Fibroblast of villous mesenchyme (primary cell): ENCODE results near the gene NKAIN2. TPM values are rescaled to one million over a fixed set of nuclear protein-coding genes. Genes with fewer than 3 reads are reported as not detected.

ENCODE experiments used
- DNase-seq: peaks from one replicate; pipeline ENCODE4 v3.0.0-alpha.2; 2010; ENCODE audit warnings: low read depth
- H3K4me3 ChIP-seq: 2 replicates; pipeline ENCODE4 v1.5.1; 2011; ENCODE audit warnings: low read depth, mild to moderate bottlenecking, low read length
- CTCF ChIP-seq: IDR thresholded peaks from 2 replicates; pipeline ENCODE4 v1.5.1; 2012; ENCODE audit warnings: low read depth, mild to moderate bottlenecking, low read length; ENCODE audit not compliant: insufficient read depth
- total RNA-seq: library from RNA; depleted of rRNA; stranded (reverse); fragments of >200 nt; gene quantifications from 2 replicates; pipeline ENCODE4 v1.2.3, GENCODE V29; 2012

NKAIN2 gene
- total RNA-seq, 1 donor = not detected

GRCh38 chr6:124074606-124075005 lies 270.9 kb downstream of the NKAIN2 start:
- TF ChIP-seq CTCF = no peak
- H3K4me3 ChIP-seq = no peak overlapping the region
- DNase-seq = no peak

- no peak overlapping the region for H3K4me3 ChIP-seq
- no peak for DNase-seq
- TF ChIP-seq CTCF = no peak
These were observed 272.8 kb downstream of the NKAIN2 start for GRCh38 chr6:124076336-124077048.

GRCh38 chr6:124078169-124078568 lies 274.5 kb downstream of the NKAIN2 start:
- no peak for DNase-seq
- TF ChIP-seq CTCF = no peak
- H3K4me3 ChIP-seq = no peak overlapping the region

- H3K4me3 ChIP-seq = no peak overlapping the region
- TF ChIP-seq CTCF = no peak
- DNase-seq = no peak
These were observed 276.8 kb downstream of the NKAIN2 start for GRCh38 chr6:124080483-124080882.

GRCh38 chr6:124090491-124090890 lies 286.8 kb downstream of the NKAIN2 start:
- TF ChIP-seq CTCF = no peak
- no peak overlapping the region for H3K4me3 ChIP-seq
- no peak for DNase-seq

GRCh38 chr6:124099520-124099919 lies 295.9 kb downstream of the NKAIN2 start:
- no peak overlapping the region for H3K4me3 ChIP-seq
- no peak for TF ChIP-seq CTCF
- DNase-seq = no peak

GRCh38 chr6:124110514-124110913 lies 306.8 kb downstream of the NKAIN2 start:
- no peak overlapping the region for H3K4me3 ChIP-seq
- DNase-seq = no peak
- no peak for TF ChIP-seq CTCF
